ENCODE results near the gene GALNT17.

The GALNT17 gene

GRCh38 chr7:71687831-71688599, 556.1 kb downstream of the GALNT17 start:
- DNase-seq (ENCODE audit: low read depth in 2 of 2): no peak

GRCh38 chr7:71691538-71691937, 559.6 kb downstream of the GALNT17 start:
- DNase-seq (ENCODE audit: low read depth in 2 of 2): no peak

GRCh38 chr7:71694665-71695064, 562.7 kb downstream of the GALNT17 start:
- no peak for DNase-seq (ENCODE audit: low read depth in 2 of 2)

- DNase-seq (ENCODE audit: low read depth in 2 of 2): no peak
Measured at GRCh38 chr7:71695186-71695585, 563.2 kb downstream of the GALNT17 start.

- no peak for DNase-seq (ENCODE audit: low read depth in 2 of 2)
Measured at GRCh38 chr7:71696511-71696910, 564.6 kb downstream of the GALNT17 start.

- DNase-seq (ENCODE audit: low read depth in 2 of 2): no peak
Measured at GRCh38 chr7:71697400-71697799, 565.5 kb downstream of the GALNT17 start.

GRCh38 chr7:71705217-71705616, 573.3 kb downstream of the GALNT17 start:
- DNase-seq (ENCODE audit: low read depth in 2 of 2): no peak

GRCh38 chr7:71705901-71706596, 574.1 kb downstream of the GALNT17 start:
- DNase-seq (ENCODE audit: low read depth in 2 of 2): no peak

GRCh38 chr7:71706597-71706975, 574.6 kb downstream of the GALNT17 start:
- no peak for DNase-seq (ENCODE audit: low read depth in 2 of 2)

- no peak for DNase-seq (ENCODE audit: low read depth in 2 of 2)
Measured at GRCh38 chr7:71707041-71707440, 575.1 kb downstream of the GALNT17 start.

GRCh38 chr7:71708710-71709109, 576.8 kb downstream of the GALNT17 start:
- no peak for DNase-seq (ENCODE audit: low read depth in 2 of 2)

- DNase-seq (ENCODE audit: low read depth in 2 of 2): no peak
Measured at GRCh38 chr7:71710442-71710841, 578.5 kb downstream of the GALNT17 start.

GRCh38 chr7:71712653-71713180, 580.8 kb downstream of the GALNT17 start:
- no peak for DNase-seq (ENCODE audit: low read depth in 2 of 2)

GRCh38 chr7:71716690-71717089, 584.7 kb downstream of the GALNT17 start:
- DNase-seq (ENCODE audit: low read depth in 2 of 2): no peak

GRCh38 chr7:71718563-71718962, 586.6 kb downstream of the GALNT17 start:
- DNase-seq (ENCODE audit: low read depth in 2 of 2): no peak

GRCh38 chr7:71721742-71722141, 589.8 kb downstream of the GALNT17 start:
- DNase-seq (ENCODE audit: low read depth in 2 of 2): no peak

- DNase-seq (ENCODE audit: low read depth in 2 of 2): no peak
Measured at GRCh38 chr7:71723859-71724258, 591.9 kb downstream of the GALNT17 start.

- DNase-seq (ENCODE audit: low read depth in 2 of 2): no peak
Measured at GRCh38 chr7:71727347-71727746, 595.4 kb downstream of the GALNT17 start.

GRCh38 chr7:71731740-71732139, 599.8 kb downstream of the GALNT17 start:
- DNase-seq (ENCODE audit: low read depth in 2 of 2): no peak

- DNase-seq (ENCODE audit: low read depth in 2 of 2): peak in 1 of 2 donors; percentile 27
Measured at GRCh38 chr7:71733107-71733870, 601.3 kb downstream of the GALNT17 start.

- DNase-seq (ENCODE audit: low read depth in 2 of 2): peak; percentile 5 to 11
Measured at GRCh38 chr7:71735961-71736556, 604.1 kb downstream of the GALNT17 start.
